GM18867 (cell line): ENCODE results near the gene ATP13A3.

Source experiments
- ATAC-seq: cut with Tn5 transposase; IDR thresholded peaks from one replicate; pipeline ENCODE4 v1.9.1; 2021; ENCODE audit warnings: mild to moderate bottlenecking, moderate library complexity; ENCODE audit not compliant: unreplicated experiment

The ATP13A3 gene

DNA sequence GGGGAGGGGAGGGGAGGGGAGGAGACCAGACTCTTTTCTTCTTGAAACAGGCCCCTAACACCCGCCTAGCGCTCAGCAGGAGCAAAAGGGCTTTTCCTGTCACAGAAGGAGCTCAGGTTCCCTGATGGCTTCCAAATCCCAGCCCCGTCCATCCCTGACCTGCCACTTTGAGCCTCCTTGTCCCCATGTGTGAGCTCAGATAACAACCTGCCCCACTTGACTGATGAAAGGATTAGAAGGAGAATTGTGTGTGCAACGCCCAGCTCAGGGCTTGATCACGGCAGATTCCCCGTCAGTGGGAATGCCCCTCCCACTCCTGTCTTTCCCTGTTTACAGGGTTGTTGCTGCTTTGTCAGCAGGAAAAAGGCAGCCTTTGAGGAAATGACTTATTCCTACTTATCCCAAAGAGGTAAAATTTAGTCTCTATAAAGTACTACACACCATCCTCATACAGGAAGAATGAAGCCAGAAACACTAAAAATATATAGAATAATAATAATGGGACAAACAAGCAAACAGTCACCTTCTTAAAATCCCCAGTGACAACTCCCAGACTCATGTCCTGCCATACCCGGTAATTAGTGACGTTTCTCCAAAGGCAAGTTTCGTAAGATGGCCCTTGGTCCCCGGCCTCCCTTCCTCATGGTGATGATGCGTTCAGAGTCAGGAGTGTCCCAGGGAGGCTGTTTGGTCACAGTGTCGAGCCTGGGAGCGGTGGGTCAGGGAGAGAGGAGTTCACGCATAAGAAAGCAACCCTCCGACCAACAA, 111.1 kb downstream of the ATP13A3 start:
- ATAC-seq, result no peak

GRCh38 chr3:194374935-194375334, 111.9 kb downstream of the ATP13A3 start:
- ATAC-seq, result no peak

GRCh38 chr3:194373899-194374298, 112.9 kb downstream of the ATP13A3 start:
- ATAC-seq, result no peak

DNA sequence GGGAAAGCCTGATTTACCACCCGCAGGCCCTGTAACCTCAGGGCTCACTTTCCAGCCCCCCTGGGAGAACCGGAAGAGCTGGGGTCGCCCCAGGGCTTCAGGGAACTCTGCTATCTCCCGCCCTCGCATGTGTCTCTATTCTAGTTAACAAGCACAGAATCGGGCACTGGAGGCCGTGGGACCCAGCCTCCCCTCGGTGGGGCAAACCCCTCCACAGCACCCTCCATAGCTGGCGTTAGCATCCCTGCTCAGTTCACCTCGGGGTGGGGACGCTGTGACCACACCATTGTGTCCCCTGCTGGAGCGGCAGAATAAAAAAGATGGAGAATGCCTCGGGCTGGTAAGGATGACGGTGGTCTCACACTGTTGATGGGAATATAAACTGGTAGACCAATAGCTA, 113.8 kb downstream of the ATP13A3 start:
- no peak for ATAC-seq

DNA sequence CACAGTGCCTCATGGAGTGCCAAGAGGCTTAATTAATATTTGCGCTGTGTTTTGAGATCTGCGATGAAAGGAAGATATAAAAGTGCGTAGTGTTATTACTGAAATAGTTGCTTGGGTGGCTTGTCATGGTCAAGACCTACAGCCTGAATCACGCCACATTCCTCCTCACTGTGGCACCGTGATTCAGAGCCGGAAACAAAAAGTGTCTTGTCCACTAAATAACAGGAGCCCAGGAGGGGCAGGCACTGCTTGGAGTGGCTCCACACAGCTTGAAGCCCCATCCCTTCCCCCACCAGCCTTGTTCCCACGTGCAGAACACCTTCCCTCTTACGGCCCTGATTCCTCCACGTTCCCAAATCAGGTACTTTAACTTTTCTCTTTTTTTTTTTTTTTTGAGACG, 116.0 kb downstream of the ATP13A3 start:
- no peak for ATAC-seq

GRCh38 chr3:194369522-194370279, 117.1 kb downstream of the ATP13A3 start, which contains the start of gene LRRC15:
Gene LRRC15, minus strand, starts transcription at chr3:194369743. Its CDS starts 8,700 bp downstream, at chr3:194361043.
- ATAC-seq, result no peak

DNA sequence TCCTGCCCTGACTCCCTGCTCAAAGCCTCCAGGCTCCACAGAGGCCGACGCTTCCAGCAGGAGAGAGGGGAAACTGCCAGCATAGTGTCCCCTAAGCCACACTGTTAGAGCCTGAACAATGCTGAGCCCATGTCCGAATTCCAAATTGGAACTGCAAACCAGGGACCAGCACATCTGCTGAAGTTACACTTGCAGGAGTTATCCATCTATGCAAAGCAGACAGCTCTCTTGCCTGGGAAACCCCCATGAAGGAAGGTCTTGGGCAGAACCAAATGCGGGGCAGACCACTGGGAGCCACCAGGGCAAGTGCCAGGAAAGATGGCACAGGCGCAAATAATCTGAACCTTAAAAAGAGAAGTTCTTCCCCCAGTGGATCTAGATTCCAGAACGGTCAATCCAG, 117.9 kb downstream of the ATP13A3 start:
- ATAC-seq, result no peak

DNA sequence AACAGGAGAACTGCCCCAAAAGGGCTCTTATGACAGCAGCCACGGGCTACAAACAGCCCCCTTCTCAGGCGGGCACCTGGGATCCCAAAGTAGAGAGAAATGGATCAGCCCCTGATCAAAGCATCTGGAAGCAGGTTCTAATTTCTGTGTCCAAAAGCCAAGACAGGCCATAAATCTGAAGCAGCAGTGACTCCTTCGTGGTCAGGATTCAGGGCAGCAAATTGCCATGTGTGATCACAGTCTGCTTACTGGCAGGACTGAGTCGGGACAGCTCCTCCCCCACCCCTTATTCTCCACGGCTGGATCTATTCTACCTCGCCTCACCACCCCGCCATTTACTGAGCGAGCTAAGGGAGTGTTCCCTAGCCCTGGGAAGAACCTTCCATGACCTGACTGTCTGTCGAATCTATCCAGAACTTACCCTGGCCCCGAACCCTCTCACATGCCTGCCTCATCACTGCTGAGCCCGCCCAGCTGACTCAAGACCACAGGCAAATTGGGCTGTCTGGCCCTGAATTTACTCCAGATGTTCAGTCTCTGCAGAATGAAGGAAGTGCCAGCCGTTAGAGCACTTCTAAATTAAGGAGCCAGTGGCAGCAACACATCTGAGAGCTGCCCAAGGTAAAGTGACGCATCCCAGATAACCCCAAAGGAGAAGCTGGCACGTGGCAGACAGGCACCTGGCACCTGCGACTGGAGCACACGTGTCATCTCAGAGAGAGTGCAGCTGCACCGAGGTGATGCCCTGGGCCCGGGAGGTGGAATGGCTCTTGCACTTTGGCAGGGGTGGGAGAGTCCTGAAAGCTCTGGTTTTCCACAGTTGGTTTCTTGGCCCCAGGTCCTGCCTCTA, 118.6 kb downstream of the ATP13A3 start:
- ATAC-seq, result no peak

GRCh38 chr3:194365978-194366490, 120.8 kb downstream of the ATP13A3 start:
- no peak for ATAC-seq

DNA sequence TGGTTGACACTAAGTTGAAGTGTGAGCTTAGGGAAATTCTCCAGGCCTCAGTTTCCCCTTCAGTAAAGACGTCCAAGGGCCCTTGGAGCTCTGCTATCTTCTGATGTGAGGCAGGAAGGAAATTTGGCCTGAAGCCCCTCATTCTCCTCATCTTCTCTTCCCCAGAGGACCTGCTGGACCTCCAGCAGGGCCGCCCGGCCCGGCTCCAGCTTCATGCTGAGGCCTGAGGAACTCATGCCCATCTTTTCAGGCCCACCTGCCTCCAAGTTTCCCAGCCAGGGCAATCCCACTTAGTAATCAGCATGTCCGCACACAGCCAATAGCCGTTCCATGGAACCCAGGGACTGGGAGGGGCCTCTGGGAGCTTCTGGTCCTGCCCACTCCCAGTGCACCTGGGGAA, 121.3 kb downstream of the ATP13A3 start:
- ATAC-seq, result no peak

DNA sequence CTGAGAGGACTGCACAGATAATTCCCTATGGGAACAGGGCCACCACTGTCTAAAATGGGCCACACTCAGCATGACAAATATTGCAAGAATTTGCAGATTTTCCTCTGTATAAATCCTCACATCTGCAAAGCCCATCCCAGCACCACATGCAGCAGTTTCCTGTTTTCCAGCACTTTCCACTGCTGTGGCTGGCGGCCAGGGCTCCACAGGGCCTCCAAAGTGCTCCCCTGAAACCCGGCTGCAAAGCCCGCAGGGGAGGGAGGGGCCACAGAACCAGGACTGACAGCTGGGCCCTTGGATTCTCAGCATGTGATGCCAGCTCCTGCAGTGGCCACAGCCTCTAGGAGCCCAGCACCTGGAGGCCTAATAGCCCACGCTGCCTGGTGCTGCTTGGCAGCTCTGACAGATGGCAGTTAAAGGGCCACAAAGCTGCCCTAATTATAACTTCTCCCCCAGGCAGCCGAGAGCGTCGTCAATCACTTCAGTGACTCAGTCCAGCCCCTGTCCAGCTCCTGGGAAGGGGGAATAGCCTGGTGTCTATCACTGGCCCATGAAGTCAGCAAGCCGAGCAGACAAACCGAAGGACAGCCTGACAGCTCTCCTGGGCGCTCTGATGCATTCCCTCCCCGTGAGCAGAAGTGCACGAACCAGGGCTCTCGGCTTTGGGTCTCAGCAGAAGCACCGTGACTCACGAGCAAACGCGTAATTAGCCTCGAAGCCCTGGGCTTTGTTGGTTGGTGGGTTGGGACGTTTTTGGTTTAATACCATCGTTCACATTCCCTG, 122.0 kb downstream of the ATP13A3 start:
- ATAC-seq, result no peak

- no peak for ATAC-seq
Observed at GRCh38 chr3:194364314-194364651, 122.5 kb downstream of the ATP13A3 start.

- ATAC-seq, result no peak
Observed at GRCh38 chr3:194360568-194360967, 126.2 kb downstream of the ATP13A3 start.

DNA sequence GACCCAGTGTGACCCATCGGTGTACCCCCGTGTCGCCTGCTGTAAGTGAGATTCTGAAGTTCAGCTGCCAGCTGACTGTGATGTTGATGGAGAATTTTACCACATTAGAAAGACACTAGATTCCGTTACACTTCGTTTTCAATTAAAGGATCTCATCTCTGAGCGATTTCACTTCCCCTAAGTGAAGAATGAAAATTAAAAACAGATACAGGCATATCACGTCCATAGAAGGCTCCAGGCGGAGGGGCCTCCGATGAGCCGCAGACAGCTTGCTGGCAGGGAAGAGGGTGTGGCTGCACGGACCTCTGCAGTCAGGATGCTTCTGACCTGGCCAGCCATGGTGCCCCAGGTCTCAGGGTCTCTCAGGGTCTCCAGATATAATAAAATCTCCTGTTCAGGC, 129.1 kb downstream of the ATP13A3 start:
- ATAC-seq, result no peak

DNA sequence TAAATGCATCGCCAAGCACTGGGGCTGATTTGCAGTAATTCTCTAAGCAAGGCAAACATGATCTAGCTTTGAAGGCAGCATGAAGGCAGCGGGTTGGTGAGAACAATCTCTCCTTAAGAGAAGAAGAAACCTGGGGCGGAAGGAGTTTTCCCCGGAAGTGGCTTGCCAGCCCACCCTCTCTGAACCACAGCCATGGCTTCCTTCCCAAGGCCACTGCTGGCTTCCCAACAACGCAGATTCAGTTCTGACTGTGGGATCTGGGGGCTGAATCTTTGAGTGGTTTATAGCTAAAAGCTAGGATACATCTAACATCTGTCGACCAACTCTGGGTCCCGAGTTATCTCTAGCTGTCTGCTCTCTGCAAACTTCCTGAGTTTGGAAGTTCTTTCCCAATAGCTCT, 131.4 kb downstream of the ATP13A3 start:
- ATAC-seq, result no peak

DNA sequence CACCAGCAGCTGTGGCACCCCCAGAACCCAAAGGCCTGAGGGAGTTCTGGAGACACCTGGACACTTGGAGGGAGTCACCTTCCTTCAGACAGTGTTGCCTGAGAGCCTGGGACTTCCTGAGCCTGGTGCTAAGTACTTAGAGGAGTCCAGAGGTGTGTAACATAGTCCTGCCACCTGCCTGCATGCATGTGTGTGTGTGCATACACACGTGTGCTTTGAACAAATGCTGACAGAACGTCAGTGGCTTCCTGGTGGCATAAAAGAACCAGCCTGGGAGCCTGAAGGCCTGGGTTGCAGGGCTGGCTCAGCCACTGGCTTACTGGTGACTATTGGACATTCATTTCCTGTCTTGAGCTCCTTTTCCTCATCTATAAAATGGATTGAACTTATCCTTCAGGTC, 132.5 kb downstream of the ATP13A3 start:
- ATAC-seq, result no peak
